Chondrocyte (in vitro differentiated cells): ENCODE measurements around the gene NQO2. TPM values are rescaled to one million over a fixed set of nuclear protein-coding genes. Genes with fewer than 3 reads are reported as not detected.

Experiments used
- DNase-seq: peaks from one replicate; pipeline ENCODE4 v3.0.0; 2021; ENCODE audit warnings: mixed read lengths, low spot score
- H3K27ac Mint-ChIP-seq: one replicate; pipeline ENCODE4 v1.8.0; 2021; ENCODE audit warnings: mild to moderate bottlenecking, moderate library complexity, mixed read lengths; ENCODE audit not compliant: unreplicated experiment
- H3K27me3 Mint-ChIP-seq: 2 replicates; pipeline ENCODE4 v1.8.0; 2021; ENCODE audit warnings: low read depth, mixed read lengths
- H3K36me3 Mint-ChIP-seq: 2 replicates; pipeline ENCODE4 v1.8.0; 2021; ENCODE audit warnings: low read depth, mixed read lengths
- H3K4me1 Mint-ChIP-seq: 2 replicates; pipeline ENCODE4 v1.8.0; 2021; ENCODE audit warnings: low read depth, mild to moderate bottlenecking, mixed read lengths
- H3K4me3 Mint-ChIP-seq: one replicate; pipeline ENCODE4 v1.8.0; 2021; ENCODE audit warnings: mild to moderate bottlenecking, moderate library complexity, mixed read lengths; ENCODE audit not compliant: unreplicated experiment
- H3K9me3 Mint-ChIP-seq: 2 replicates; pipeline ENCODE4 v1.8.0; 2021; ENCODE audit warnings: low read depth, mixed read lengths
- total RNA-seq: library from RNA; stranded (reverse); gene quantifications from 3 replicates; pipeline ENCODE4 v1.2.1, GENCODE V29; 2021
- TF ChIP-seq, protein P1 (sequence below): fragments of 200-600 bp; sonication (generic); IDR thresholded peaks from 2 replicates; pipeline ENCODE4 v1.5.0; 2021; ENCODE audit warnings: antibody characterized with exemption, mild to moderate bottlenecking, moderate library complexity

NQO2 gene
- total RNA-seq, 1 donor from 2014 or later, result 35.1 TPM

DNA sequence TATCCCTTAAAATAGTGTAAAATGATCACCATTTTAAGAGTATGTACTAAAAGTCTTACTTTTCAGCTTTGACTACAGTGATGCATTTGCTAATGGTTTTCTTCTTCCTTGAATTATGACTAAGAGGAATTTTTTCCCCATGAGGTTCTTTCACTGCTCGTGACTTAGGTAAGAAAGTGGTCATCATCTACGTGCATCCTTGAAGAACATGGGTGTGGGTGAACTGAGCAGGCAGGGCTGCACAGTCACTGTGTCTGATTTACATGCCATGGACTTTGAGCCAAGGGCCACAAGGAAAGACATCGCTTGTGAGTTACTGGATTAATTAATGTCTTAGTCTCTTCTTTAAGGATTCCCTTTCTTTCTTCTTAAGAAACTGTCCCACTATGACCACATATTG lies 33.3 kb downstream of the NQO2 start:
- TF ChIP-seq, protein P1, sequence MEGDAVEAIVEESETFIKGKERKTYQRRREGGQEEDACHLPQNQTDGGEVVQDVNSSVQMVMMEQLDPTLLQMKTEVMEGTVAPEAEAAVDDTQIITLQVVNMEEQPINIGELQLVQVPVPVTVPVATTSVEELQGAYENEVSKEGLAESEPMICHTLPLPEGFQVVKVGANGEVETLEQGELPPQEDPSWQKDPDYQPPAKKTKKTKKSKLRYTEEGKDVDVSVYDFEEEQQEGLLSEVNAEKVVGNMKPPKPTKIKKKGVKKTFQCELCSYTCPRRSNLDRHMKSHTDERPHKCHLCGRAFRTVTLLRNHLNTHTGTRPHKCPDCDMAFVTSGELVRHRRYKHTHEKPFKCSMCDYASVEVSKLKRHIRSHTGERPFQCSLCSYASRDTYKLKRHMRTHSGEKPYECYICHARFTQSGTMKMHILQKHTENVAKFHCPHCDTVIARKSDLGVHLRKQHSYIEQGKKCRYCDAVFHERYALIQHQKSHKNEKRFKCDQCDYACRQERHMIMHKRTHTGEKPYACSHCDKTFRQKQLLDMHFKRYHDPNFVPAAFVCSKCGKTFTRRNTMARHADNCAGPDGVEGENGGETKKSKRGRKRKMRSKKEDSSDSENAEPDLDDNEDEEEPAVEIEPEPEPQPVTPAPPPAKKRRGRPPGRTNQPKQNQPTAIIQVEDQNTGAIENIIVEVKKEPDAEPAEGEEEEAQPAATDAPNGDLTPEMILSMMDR, result no peak
- H3K27me3 Mint-ChIP-seq, result no peaks in the 10 kb centered on the region
- H3K4me3 Mint-ChIP-seq, result no peak overlapping the region
- H3K9me3 Mint-ChIP-seq, result peaks cover 9% of the 10 kb centered on the region
- no peak for DNase-seq
- no peak overlapping the region for H3K27ac Mint-ChIP-seq
- no peaks in the 10 kb centered on the region for H3K4me1 Mint-ChIP-seq
- H3K36me3 Mint-ChIP-seq, result no peaks in the 10 kb centered on the region

- Mint-ChIP-seq H3K27ac (no peak overlapping the region), H3K4me1 (no peaks in the 10 kb centered on the region), H3K36me3 (no peaks in the 10 kb centered on the region), H3K4me3 (no peak overlapping the region), H3K9me3 (peaks cover 9% of the 10 kb centered on the region), H3K27me3 (no peaks in the 10 kb centered on the region)
- DNase-seq, result no peak
- TF ChIP-seq, protein P1, result no peak
Measured at GRCh38 chr6:3033652-3034051, 34.0 kb downstream of the NQO2 start.

GRCh38 chr6:3035397-3035796 lies 35.7 kb downstream of the NQO2 start:
- Mint-ChIP-seq H3K9me3 (peaks cover 9% of the 10 kb centered on the region), H3K4me1 (no peaks in the 10 kb centered on the region), H3K4me3 (no peak overlapping the region), H3K27me3 (no peaks in the 10 kb centered on the region), H3K36me3 (no peaks in the 10 kb centered on the region), H3K27ac (no peak overlapping the region)
- TF ChIP-seq, protein P1, result no peak
- no peak for DNase-seq

- H3K27ac Mint-ChIP-seq, result no peak overlapping the region
- TF ChIP-seq, protein P1, result no peak
- no peak for DNase-seq
- H3K4me3 Mint-ChIP-seq, result no peak overlapping the region
- H3K9me3 Mint-ChIP-seq, result peaks cover 9% of the 10 kb centered on the region
- no peaks in the 10 kb centered on the region for H3K4me1 Mint-ChIP-seq
- no peaks in the 10 kb centered on the region for H3K27me3 Mint-ChIP-seq
- no peaks in the 10 kb centered on the region for H3K36me3 Mint-ChIP-seq
Measured at GRCh38 chr6:3036861-3037637, 37.4 kb downstream of the NQO2 start.

DNA sequence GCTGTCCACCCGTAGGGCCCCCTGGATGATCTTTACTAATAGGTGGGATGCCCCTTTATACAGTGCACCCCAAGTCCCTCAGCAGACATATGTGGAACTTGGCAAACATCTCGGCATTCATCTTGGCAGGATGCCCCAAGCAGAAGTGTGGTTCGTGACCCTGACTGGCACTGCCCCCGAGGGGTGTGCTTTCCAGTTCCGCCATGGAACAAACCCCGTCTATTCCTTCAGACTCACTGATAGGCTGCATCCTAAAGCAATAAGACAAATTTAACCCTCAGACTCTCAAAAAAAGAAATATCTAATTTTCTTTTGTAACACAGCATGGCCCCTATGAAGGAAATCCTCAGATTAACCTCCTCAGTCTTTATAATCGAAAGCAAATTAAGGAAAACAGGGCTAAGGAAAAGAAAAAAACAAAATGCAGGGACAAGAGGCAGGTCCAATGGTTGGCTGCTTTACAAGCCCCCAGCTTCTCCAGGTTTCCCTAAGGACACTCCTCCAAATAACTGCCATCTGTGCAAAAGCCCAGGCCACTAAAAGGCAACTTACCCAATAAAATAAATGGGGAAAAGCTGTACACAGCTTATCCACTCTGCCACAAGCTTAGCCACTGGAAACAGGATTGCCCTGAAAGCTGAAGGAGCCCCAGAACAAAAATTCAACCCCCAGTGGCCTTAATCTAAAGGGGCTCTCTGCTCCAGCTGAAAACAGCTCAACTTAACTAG lies 38.1 kb downstream of the NQO2 start:
- TF ChIP-seq, protein P1, result no peak
- no peaks in the 10 kb centered on the region for H3K36me3 Mint-ChIP-seq

More for the DNA sequence above, 38.1 kb downstream of the NQO2 start:
- no peak for DNase-seq
- no peak overlapping the region for H3K27ac Mint-ChIP-seq
- H3K27me3 Mint-ChIP-seq, result no peaks in the 10 kb centered on the region
- H3K4me3 Mint-ChIP-seq, result no peak overlapping the region
- no peaks in the 10 kb centered on the region for H3K4me1 Mint-ChIP-seq
- H3K9me3 Mint-ChIP-seq, result peaks cover 9% of the 10 kb centered on the region
